Testis (tissue), 2 donors: ENCODE measurements around the gene PGA5.
"Not testable (repeated sequence)": the region's sequence is repeated elsewhere in the genome, so short reads cannot be mapped to it uniquely, and the experiment has no call there.

ENCODE experiments used
- CTCF ChIP-seq, 3 experiments: fragments of 450-650 bp in 2 of 3; fragments of 200-600 bp in 1 of 3; sonication (generic) in 1 of 3; IDR thresholded peaks; one replicate each; pipeline ENCODE4 v1.5.1; 2016 to 2019; ENCODE audit warnings: antibody characterized with exemption in 3 of 3, mild to moderate bottlenecking in 2 of 3, moderate library complexity in 1 of 3
- POLR2A ChIP-seq: fragments of 450-650 bp; IDR thresholded peaks from one replicate; pipeline ENCODE4 v1.6.1; 2017; ENCODE audit warnings: antibody characterized with exemption, mild to moderate bottlenecking, moderate library complexity

- not testable (repeated sequence) for TF ChIP-seq CTCF (IDR thresholded peaks at IDR 0.05); POLR2A
These were observed 7.1 kb downstream of the PGA5 start for GRCh38 chr11:61248071-61248470.
